ENCODE results near the gene CACNA2D1. TPM values are rescaled to one million over a fixed set of nuclear protein-coding genes. Genes with fewer than 3 reads are reported as not detected.

CACNA2D1 gene
- total and polyA plus RNA-seq, 8 donors: 1.8 to 72.7 (median 5.7) TPM

GRCh38 chr7:82294382-82294784 lies 149.2 kb downstream of the CACNA2D1 start:
- Histone ChIP-seq H3K4me3 (no peak overlapping the region), H3K9me3 (peaks cover 0 to 6% (median 0%) of the 10 kb centered on the region in 4 donors), H3K27ac (no peak overlapping the region), H3K36me3 (no peaks in the 10 kb centered on the region), H3K27me3 (no peaks in the 10 kb centered on the region), H3K4me1 (peaks cover 0 to 7% (median under 1%) of the 10 kb centered on the region in 4 donors)
- intact Hi-C loops (cut with DNase I; ENCODE audit: low total_unique reads): no loop called here
- no peak for DNase-seq
- 76 to 94% (median 89%) methylated on average over 1 of the region's 1 CpG for WGBS, 5 donors
- no peak for TF ChIP-seq CTCF (IDR thresholded peaks at IDR 0.05)
- no peak for TF ChIP-seq EP300 (IDR thresholded peaks at IDR 0.05)
- no peak for TF ChIP-seq POLR2AphosphoS5 (IDR thresholded peaks at IDR 0.05)
- no peak for TF ChIP-seq POLR2A (IDR thresholded peaks at IDR 0.05)

- no peaks in the 10 kb centered on the region for H3K36me3 ChIP-seq
- peaks cover 3 to 16% (median 7%) of the 10 kb centered on the region in 4 donors for H3K4me1 ChIP-seq
- H3K27me3 ChIP-seq: no peaks in the 10 kb centered on the region
- H3K9me3 ChIP-seq: peaks cover 0 to 6% (median 0%) of the 10 kb centered on the region in 4 donors
- no peak overlapping the region for H3K27ac ChIP-seq
- TF ChIP-seq POLR2AphosphoS5 (IDR thresholded peaks at IDR 0.05): no peak
- no peak for TF ChIP-seq EP300 (IDR thresholded peaks at IDR 0.05)
- TF ChIP-seq CTCF (IDR thresholded peaks at IDR 0.05): no peak
- no peak for TF ChIP-seq POLR2A (IDR thresholded peaks at IDR 0.05)
- intact Hi-C loops (cut with DNase I; ENCODE audit: low total_unique reads): no loop called here
- no peak overlapping the region for H3K4me3 ChIP-seq
- no peak for DNase-seq
- 59 to 81% (median 67%) methylated on average over 1 of the region's 1 CpG for WGBS, 5 donors
These were observed 150.1 kb downstream of the CACNA2D1 start for GRCh38 chr7:82293467-82293866.

- H3K4me1 ChIP-seq: peaks cover 4 to 17% (median 7%) of the 10 kb centered on the region in 4 donors
- intact Hi-C loops (cut with DNase I; ENCODE audit: low total_unique reads): no loop called here
- no peaks in the 10 kb centered on the region for H3K36me3 ChIP-seq
- no peak overlapping the region for H3K4me3 ChIP-seq
- WGBS, 5 donors: 75 to 95% (median 85%) methylated on average over 1 of the region's 1 CpG
- peaks cover 0 to 6% (median 0%) of the 10 kb centered on the region in 4 donors for H3K9me3 ChIP-seq
- no peak overlapping the region for H3K27ac ChIP-seq
- TF ChIP-seq POLR2AphosphoS5 (IDR thresholded peaks at IDR 0.05): no peak
- TF ChIP-seq POLR2A (IDR thresholded peaks at IDR 0.05): no peak
- TF ChIP-seq CTCF (IDR thresholded peaks at IDR 0.05): no peak
- no peak for TF ChIP-seq EP300 (IDR thresholded peaks at IDR 0.05)
- DNase-seq: no peak
- H3K27me3 ChIP-seq: no peaks in the 10 kb centered on the region
These were observed 151.6 kb downstream of the CACNA2D1 start for GRCh38 chr7:82291931-82292330.

- intact Hi-C loops (cut with DNase I; ENCODE audit: low total_unique reads): no loop called here
- H3K27ac ChIP-seq: no peak overlapping the region
- TF ChIP-seq EP300 (IDR thresholded peaks at IDR 0.05) (no peak), POLR2AphosphoS5 (IDR thresholded peaks at IDR 0.05) (no peak), POLR2A (IDR thresholded peaks at IDR 0.05) (no peak)
- peaks cover 0 to 6% (median 0%) of the 10 kb centered on the region in 4 donors for H3K9me3 ChIP-seq
- no peaks in the 10 kb centered on the region for H3K27me3 ChIP-seq
- DNase-seq: no peak
- no peak overlapping the region for H3K4me3 ChIP-seq
- H3K4me1 ChIP-seq: peaks cover 4 to 17% (median 7%) of the 10 kb centered on the region in 4 donors
- 71 to 78% (median 72%) methylated on average over 2 of the region's 2 CpGs for WGBS, 5 donors
- no peaks in the 10 kb centered on the region for H3K36me3 ChIP-seq
These were observed 153.7 kb downstream of the CACNA2D1 start for GRCh38 chr7:82289889-82290288.

- H3K9me3 ChIP-seq: peaks cover 0 to 6% (median 0%) of the 10 kb centered on the region in 4 donors
- no peaks in the 10 kb centered on the region for H3K36me3 ChIP-seq
- H3K4me1 ChIP-seq: peaks cover 4 to 17% (median 7%) of the 10 kb centered on the region in 4 donors
- intact Hi-C loops (cut with DNase I; ENCODE audit: low total_unique reads): no loop called here
- DNase-seq: no peak
- H3K4me3 ChIP-seq: no peak overlapping the region
- 39 to 73% (median 57%) methylated on average over 2 of the region's 2 CpGs for WGBS, 5 donors
- H3K27ac ChIP-seq: no peak overlapping the region
- H3K27me3 ChIP-seq: no peaks in the 10 kb centered on the region
- TF ChIP-seq EP300 (IDR thresholded peaks at IDR 0.05): no peak
- TF ChIP-seq POLR2AphosphoS5 (IDR thresholded peaks at IDR 0.05): no peak
- no peak for TF ChIP-seq POLR2A (IDR thresholded peaks at IDR 0.05)
- TF ChIP-seq CTCF (IDR thresholded peaks at IDR 0.05): no peak
These were observed 154.4 kb downstream of the CACNA2D1 start for GRCh38 chr7:82289152-82289535.
